ENCODE measurements around the gene CLDND1. TPM values are rescaled to one million over a fixed set of nuclear protein-coding genes. Genes with fewer than 3 reads are reported as not detected.
A peak's percentile ranks its signal among the peaks of the same experiment; 100 is the strongest.

Gene CLDND1
- total RNA-seq, 4 donors from 2014 or later = 60.2 to 113 (median 96.7) TPM

DNA sequence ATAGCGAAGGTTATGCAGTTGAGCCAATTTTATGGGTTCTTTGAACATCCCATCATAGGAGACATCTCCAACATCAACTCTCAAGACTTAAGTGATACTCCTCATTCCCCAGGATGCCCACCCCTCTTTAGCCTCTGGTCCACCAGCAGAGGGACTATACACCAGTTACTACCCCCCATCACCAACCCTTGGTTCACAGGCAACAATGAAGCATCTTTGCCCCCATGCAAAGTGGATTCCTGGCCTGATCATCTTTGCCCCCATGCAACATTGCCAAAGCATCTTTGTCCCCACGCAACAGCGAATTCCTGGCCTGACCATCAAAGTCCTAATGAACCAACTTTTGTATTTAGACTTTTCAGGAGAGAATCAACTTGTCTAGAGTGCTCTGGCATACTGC lies 28.1 kb upstream of the CLDND1 start:
- no peak for DNase-seq
- H3K9me3 ChIP-seq = no peaks in the 10 kb centered on the region
- TF ChIP-seq, protein P1, sequence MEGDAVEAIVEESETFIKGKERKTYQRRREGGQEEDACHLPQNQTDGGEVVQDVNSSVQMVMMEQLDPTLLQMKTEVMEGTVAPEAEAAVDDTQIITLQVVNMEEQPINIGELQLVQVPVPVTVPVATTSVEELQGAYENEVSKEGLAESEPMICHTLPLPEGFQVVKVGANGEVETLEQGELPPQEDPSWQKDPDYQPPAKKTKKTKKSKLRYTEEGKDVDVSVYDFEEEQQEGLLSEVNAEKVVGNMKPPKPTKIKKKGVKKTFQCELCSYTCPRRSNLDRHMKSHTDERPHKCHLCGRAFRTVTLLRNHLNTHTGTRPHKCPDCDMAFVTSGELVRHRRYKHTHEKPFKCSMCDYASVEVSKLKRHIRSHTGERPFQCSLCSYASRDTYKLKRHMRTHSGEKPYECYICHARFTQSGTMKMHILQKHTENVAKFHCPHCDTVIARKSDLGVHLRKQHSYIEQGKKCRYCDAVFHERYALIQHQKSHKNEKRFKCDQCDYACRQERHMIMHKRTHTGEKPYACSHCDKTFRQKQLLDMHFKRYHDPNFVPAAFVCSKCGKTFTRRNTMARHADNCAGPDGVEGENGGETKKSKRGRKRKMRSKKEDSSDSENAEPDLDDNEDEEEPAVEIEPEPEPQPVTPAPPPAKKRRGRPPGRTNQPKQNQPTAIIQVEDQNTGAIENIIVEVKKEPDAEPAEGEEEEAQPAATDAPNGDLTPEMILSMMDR (IDR thresholded peaks at IDR 0.05) = no peak
- TF ChIP-seq POLR2A (IDR thresholded peaks at IDR 0.05) = no peak
- H3K4me3 ChIP-seq = no peak overlapping the region
- H3K27me3 ChIP-seq = no peaks in the 10 kb centered on the region
- H3K4me1 ChIP-seq = peaks cover 0 to 12% (median 5%) of the 10 kb centered on the region in 4 donors
- no peaks in the 10 kb centered on the region for H3K36me3 ChIP-seq
- peak overlapping the region in 2 of 4 donors; percentile 63 to 75 for H3K27ac ChIP-seq

DNA sequence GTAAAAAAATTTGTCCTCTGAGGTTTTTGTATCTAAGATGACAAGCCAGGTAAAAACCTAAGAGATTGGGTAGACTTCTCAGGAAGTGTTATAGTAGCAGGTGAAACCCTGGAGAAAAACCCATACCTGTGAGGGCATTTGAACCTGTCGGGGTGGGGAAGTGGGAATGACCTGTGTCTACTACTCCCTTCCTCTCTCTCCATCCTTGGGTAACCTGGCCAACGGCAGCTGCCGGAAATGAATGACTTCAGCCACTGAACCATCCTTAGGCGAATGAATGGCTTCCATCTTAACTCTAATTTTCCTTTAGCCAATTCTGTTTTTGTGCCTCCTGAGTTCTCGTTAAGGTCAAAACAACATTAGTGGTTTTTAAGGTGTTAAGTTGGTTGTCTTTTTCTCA lies 25.8 kb upstream of the CLDND1 start:
- no peaks in the 10 kb centered on the region for H3K36me3 ChIP-seq
- peaks cover 0 to 12% (median 5%) of the 10 kb centered on the region in 4 donors for H3K4me1 ChIP-seq
- no peak overlapping the region for H3K27ac ChIP-seq
- H3K27me3 ChIP-seq = no peaks in the 10 kb centered on the region
- no peak for DNase-seq
- H3K9me3 ChIP-seq = no peaks in the 10 kb centered on the region
- no peak overlapping the region for H3K4me3 ChIP-seq
- TF ChIP-seq, protein P1 (IDR thresholded peaks at IDR 0.05) = no peak
- TF ChIP-seq POLR2A (IDR thresholded peaks at IDR 0.05) = no peak

DNA sequence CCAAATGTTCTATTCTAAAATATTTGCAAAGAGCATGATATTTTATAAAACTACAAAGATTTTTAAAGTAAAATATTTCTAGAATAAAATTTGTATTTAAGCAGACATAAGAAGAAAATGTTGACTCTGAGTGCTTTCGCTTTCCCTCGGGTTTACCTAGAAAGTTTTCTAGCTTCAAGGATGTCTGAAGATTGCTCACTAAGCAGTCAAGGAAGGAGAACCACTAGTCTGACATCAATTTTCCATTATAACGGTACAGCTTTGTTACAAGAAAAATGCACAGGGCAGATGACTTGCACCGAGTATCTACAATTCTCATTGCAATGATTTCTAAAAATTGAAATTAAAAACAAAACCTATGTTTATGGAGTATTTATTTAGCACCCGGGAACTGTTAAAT lies 23.2 kb upstream of the CLDND1 start:
- DNase-seq = no peak
- Histone ChIP-seq H3K4me3 (no peak overlapping the region), H3K4me1 (no peaks in the 10 kb centered on the region), H3K36me3 (no peaks in the 10 kb centered on the region), H3K27ac (peak overlapping the region in 1 of 4 donors; percentile 13), H3K27me3 (no peaks in the 10 kb centered on the region), H3K9me3 (no peaks in the 10 kb centered on the region)
- no peak for TF ChIP-seq POLR2A (IDR thresholded peaks at IDR 0.05)

DNA sequence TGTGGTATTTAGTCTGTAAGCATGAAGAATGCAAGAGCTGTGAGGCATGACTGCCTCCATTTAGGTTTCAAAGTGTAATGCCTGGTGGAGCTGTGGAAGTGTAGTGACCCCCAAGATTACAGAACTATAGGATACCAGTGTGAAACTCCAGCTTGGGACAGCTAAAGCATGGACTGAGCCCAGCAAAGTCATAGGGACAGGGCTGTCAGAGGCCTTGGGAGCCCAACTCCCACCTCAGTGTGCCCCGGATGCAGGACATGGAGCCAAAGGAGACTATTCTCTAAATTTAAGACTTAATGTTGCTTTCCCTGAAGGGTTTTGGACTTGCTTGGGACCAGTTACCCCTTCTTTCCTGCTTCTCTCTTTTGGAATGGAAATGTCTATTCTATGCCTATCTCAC lies 19.9 kb upstream of the CLDND1 start:
- Histone ChIP-seq H3K36me3 (no peaks in the 10 kb centered on the region), H3K9me3 (no peaks in the 10 kb centered on the region), H3K4me1 (no peaks in the 10 kb centered on the region), H3K27ac (no peak overlapping the region), H3K4me3 (no peak overlapping the region), H3K27me3 (no peaks in the 10 kb centered on the region)
- no peak for DNase-seq
- no peak for TF ChIP-seq POLR2A (IDR thresholded peaks at IDR 0.05)
- TF ChIP-seq, protein P1 (IDR thresholded peaks at IDR 0.05) = no peak

DNA sequence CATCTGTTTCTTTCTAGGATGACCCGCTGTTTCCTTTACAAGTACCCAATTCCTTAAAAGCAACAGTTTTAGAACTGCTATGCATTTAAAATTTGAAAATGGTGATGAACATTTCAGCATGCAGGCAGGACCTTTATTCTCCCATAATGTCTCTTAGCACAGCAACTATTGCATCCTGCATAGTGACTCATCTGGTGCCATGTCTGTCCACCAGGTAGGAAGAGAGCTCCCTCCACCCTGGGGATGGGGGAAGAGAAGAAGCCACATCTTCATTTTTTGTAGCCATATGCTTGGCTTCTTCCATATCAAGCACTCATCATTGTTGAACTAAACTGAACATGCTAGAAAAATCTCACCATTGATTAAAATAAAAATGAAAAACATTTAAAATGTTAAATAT lies 19.0 kb upstream of the CLDND1 start:
- no peaks in the 10 kb centered on the region for H3K36me3 ChIP-seq

DNA sequence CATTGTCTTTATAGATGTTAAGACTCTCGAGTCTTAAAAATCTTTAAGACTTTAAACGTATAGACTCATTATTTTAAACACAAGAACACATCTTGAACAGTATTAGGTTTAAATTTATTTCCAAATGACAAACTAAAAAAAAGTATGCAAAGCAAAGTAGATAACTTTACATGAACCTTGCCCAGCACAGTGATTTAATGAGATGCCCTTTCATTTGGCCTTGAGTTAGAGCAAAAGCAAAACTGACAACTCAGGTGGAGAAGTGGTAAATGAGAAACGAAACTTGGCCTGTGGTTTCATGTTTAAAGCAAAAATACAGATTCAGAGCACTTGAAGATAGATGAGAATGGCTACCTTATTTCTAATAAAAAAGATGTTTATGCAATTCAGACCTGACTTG lies 17.6 kb upstream of the CLDND1 start:
- no peaks in the 10 kb centered on the region for H3K9me3 ChIP-seq
- no peaks in the 10 kb centered on the region for H3K27me3 ChIP-seq
- peak overlapping the region in 3 of 4 donors; percentile 12 to 32 (median 14) for H3K27ac ChIP-seq
- TF ChIP-seq, protein P1 (IDR thresholded peaks at IDR 0.05) = no peak
- TF ChIP-seq POLR2A (IDR thresholded peaks at IDR 0.05) = no peak
- no peak for DNase-seq
- no peak overlapping the region for H3K4me3 ChIP-seq
- no peaks in the 10 kb centered on the region for H3K4me1 ChIP-seq
- H3K36me3 ChIP-seq = no peaks in the 10 kb centered on the region

More for the DNA sequence above, 19.0 kb upstream of the CLDND1 start:
- Histone ChIP-seq H3K27me3 (no peaks in the 10 kb centered on the region), H3K9me3 (no peaks in the 10 kb centered on the region), H3K27ac (no peak overlapping the region), H3K4me3 (no peak overlapping the region), H3K4me1 (no peaks in the 10 kb centered on the region)
- DNase-seq = no peak
- TF ChIP-seq POLR2A (IDR thresholded peaks at IDR 0.05) = no peak
- TF ChIP-seq, protein P1 (IDR thresholded peaks at IDR 0.05) = no peak
